ENCODE data around the gene RGS8.

DNA sequence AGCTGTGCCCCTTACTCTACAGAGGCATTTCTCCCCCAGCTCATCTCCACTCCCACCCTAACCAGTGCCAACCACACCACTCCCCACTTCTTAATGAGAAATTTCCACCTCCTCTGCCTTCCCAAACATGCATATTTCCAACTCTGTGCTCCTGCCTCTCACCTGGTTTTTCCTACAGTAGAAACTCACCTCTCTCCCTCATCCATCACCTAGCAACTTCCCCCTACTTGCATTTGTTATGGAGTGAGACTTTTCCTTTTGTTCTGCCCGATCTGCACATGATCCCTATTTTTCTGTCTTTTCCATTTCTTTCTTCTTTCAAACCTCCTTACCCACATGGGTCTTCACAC, 11.9 kb downstream of the RGS8 start:
- no peak for TF ChIP-seq POLR2AphosphoS5 (IDR thresholded peaks at IDR 0.05; ENCODE audit: low read depth, low read length)
- no peak for TF ChIP-seq SIN3A (IDR thresholded peaks at IDR 0.05; ENCODE audit: borderline replicate concordance, insufficient read depth, low read length)
- no peak for TF ChIP-seq REST (IDR thresholded peaks at IDR 0.05; ENCODE audit: insufficient read depth in 1 of 2, low read depth in 2 of 2, low read length in 2 of 2)
- no peak for TF ChIP-seq TAF1 (IDR thresholded peaks at IDR 0.05; ENCODE audit: borderline replicate concordance, insufficient read depth, low read length)

All from PFSK-1 (cell line).